Kidney (tissue), 14 donors: ENCODE data around the gene LSMEM2. TPM values are rescaled to one million over a fixed set of nuclear protein-coding genes. Genes with fewer than 3 reads are reported as not detected.
A peak's percentile ranks its signal among the peaks of the same experiment; 100 is the strongest.

Source experiments
- DNase-seq, 5 donors: peaks; one replicate each; pipeline ENCODE4 v3.0.0-alpha.2; 2013 to 2020
- FAIRE-seq: peaks from 2 replicates; lab custom pipeline; 2012; peaks lifted over from hg19 to GRCh38; lab: Jason Lieb, UNC
- H3K27ac ChIP-seq, 2 donors: one replicate each; pipeline ENCODE4 v1.7.0; 2013; ENCODE audit warnings: low read depth in 2 of 2, low read length in 2 of 2, inconsistent platforms in 1 of 2
- H3K27me3 ChIP-seq: one replicate; pipeline ENCODE4 v1.7.1; 2013; ENCODE audit warnings: low read length, inconsistent platforms; ENCODE audit not compliant: control insufficient read depth, insufficient read depth
- H3K36me3 ChIP-seq, 3 donors: one replicate each; pipeline versions ENCODE4 v1.7.0 to v1.7.1; 2013; ENCODE audit warnings: low read length in 3 of 3, control low read depth in 1 of 3, inconsistent platforms in 1 of 3; ENCODE audit not compliant: insufficient read depth in 3 of 3, control insufficient read depth in 2 of 3
- H3K4me1 ChIP-seq, 3 donors: one replicate each; pipeline versions ENCODE4 v1.7.0 to v1.7.1; 2013; ENCODE audit warnings: low read length in 3 of 3, inconsistent platforms in 1 of 3, low read depth in 1 of 3; ENCODE audit not compliant: control insufficient read depth in 2 of 3, insufficient read depth in 2 of 3
- H3K4me3 ChIP-seq, 3 donors: one replicate each; pipeline versions ENCODE4 v1.7.0 to v1.8.1; 2013; ENCODE audit warnings: low read length in 3 of 3, control low read depth in 1 of 3, inconsistent platforms in 1 of 3
- H3K9ac ChIP-seq, 3 donors: one replicate each; pipeline versions ENCODE4 v1.7.0 to v1.7.1; 2013; ENCODE audit warnings: low read length in 3 of 3, control low read depth in 1 of 3, inconsistent platforms in 1 of 3
- H3K9me3 ChIP-seq, 3 donors: one replicate each; pipeline versions ENCODE4 v1.7.0 to v1.7.1; 2013; ENCODE audit warnings: low read length in 3 of 3, control low read depth in 1 of 3, inconsistent platforms in 1 of 3; ENCODE audit not compliant: control insufficient read depth in 2 of 3, insufficient read depth in 1 of 3
- CTCF ChIP-seq: IDR thresholded peaks from 3 replicates; pipeline ENCODE4 v1.5.1; 2012; ENCODE audit warnings: mild to moderate bottlenecking, moderate library complexity, borderline replicate concordance; ENCODE audit not compliant: insufficient read depth; ENCODE audit errors: extremely low read depth
- intact Hi-C: fragments of 100-400 bp; cut with DNase I; formaldehyde crosslinking; loops from one replicate; pipeline ENCODE4 v1.11.1; 2022
- polyA plus RNA-seq: library from polyadenylated mRNA; stranded (reverse); fragments of 350-450 nt; fragmentation: Illumina TruSeq; extraction: RNeasy Lipid Tissue Mini Kit (QIAGEN cat#74804); gene quantifications from one replicate; pipeline ENCODE4 v1.2.3, GENCODE V29; 2014; ENCODE audit warnings: low read depth, low replicate concordance; ENCODE audit not compliant: insufficient read depth
- total RNA-seq: library from RNA; stranded (reverse); fragmentation: NEBNext Ultra II Directional; extraction: Animal tissue kit (Norgen Biotek cat#: 25700); gene quantifications from one replicate; pipeline ENCODE4 v1.2.1, GENCODE V29; 2021
- donor health status: control.
- donor health status: control.
- donor health status: control.
- donor health status: control.
- donor health status: control.
- donor health status: DM: yes; HTN: yes; CAD: no.
- donor health status: Normal renal cell carcinoma (clear cell type).

The LSMEM2 gene
- total and polyA plus RNA-seq, 2 donors from 2014 or later: 0.22 to 0.62 TPM

GRCh38 chr3:50254577-50255250 lies 24.2 kb upstream of the LSMEM2 start:
- FAIRE-seq: no peak
- Histone ChIP-seq H3K27ac (peak overlapping the region; percentile 74 to 90), H3K4me1 (peaks cover 0 to 25% (median 3%) of the 10 kb centered on the region in 3 donors), H3K27me3 (no peaks in the 10 kb centered on the region), H3K9ac (no peak overlapping the region), H3K9me3 (no peaks in the 10 kb centered on the region), H3K4me3 (no peak overlapping the region), H3K36me3 (peaks cover 4 to 35% (median 21%) of the 10 kb centered on the region in 3 donors)
- peak in 1 of 5 donors; percentile 15 for DNase-seq
- intact Hi-C loops: no loop called here
- TF ChIP-seq CTCF: no peak

GRCh38 chr3:50255251-50255615 lies 23.7 kb upstream of the LSMEM2 start:
- peaks cover 4 to 35% (median 20%) of the 10 kb centered on the region in 3 donors for H3K36me3 ChIP-seq
- DNase-seq: no peak

GRCh38 chr3:50256978-50257890 lies 21.7 kb upstream of the LSMEM2 start:
- Histone ChIP-seq H3K27me3 (no peaks in the 10 kb centered on the region), H3K4me1 (peaks cover 0 to 21% (median 0%) of the 10 kb centered on the region in 3 donors), H3K9me3 (no peaks in the 10 kb centered on the region), H3K27ac (no peak overlapping the region), H3K4me3 (no peak overlapping the region), H3K9ac (no peak overlapping the region), H3K36me3 (peaks cover 4 to 30% (median 20%) of the 10 kb centered on the region in 3 donors)
- DNase-seq: peak in 3 of 5 donors; percentile 53 to 76 (median 59)
- peak; percentile 38 for TF ChIP-seq CTCF
- no peak for FAIRE-seq
- intact Hi-C loops: no loop called here

More at GRCh38 chr3:50255251-50255615, 23.7 kb upstream of the LSMEM2 start:
- FAIRE-seq: no peak
- intact Hi-C loops: no loop called here
- no peak overlapping the region for H3K4me3 ChIP-seq
- H3K9me3 ChIP-seq: no peaks in the 10 kb centered on the region
- no peaks in the 10 kb centered on the region for H3K27me3 ChIP-seq
- H3K4me1 ChIP-seq: peaks cover 0 to 21% (median 3%) of the 10 kb centered on the region in 3 donors
- peak overlapping the region; percentile 57 to 90 for H3K27ac ChIP-seq
- no peak for TF ChIP-seq CTCF
- H3K9ac ChIP-seq: no peak overlapping the region
